T-helper 1 cell (primary cell): ENCODE measurements around the gene SPDYE4.

ENCODE experiments used
- DNase-seq, 5 donors: peaks; one replicate each; pipeline ENCODE4 v3.0.0-alpha.2; 2012 to 2020

Gene SPDYE4

DNA sequence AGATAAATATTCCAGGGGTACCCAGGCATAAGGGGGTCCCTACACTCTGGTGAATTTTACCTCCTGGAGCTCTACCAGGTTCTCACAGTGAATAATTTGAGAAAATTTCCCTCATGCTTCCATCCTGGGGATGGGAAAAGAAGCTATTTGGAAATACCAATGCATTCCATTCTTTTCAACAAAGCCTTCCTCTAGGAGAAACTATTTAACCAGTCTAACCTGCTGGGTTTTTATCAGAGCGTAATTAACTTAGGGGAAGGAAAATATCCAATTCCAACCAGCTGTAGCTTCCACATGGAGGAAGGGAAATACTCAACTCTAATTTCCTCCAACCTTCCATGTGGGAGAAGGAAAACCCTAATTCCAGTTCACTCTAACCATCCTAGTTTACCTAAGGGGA lies 23.8 kb upstream of the SPDYE4 start:
- DNase-seq = no peak

GRCh38 chr17:8781776-8782175 lies 23.4 kb upstream of the SPDYE4 start:
- DNase-seq = no peak

DNA sequence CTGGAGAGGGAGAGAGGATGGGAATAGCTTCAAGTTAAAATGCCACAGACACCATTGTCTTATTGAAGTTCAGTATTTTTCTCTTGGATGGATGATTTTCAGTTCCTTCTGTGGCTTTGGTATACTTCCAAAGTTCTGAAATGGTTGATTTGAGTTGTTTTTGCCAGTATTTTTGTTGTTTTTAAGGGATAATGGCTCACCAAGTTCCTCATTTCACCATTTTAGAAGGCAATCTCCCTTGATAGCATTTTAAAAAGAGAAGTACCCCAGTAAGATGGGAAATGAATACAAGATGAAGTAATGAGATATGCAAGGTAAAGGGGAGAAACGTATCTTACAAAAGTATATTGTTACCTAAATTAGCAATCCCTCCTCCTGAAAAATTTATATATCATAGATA lies 18.5 kb upstream of the SPDYE4 start:
- DNase-seq = no peak

GRCh38 chr17:8776248-8776647 lies 17.9 kb upstream of the SPDYE4 start:
- DNase-seq = no peak

- no peak for DNase-seq
Measured at GRCh38 chr17:8766731-8767130, 8.4 kb upstream of the SPDYE4 start.

DNA sequence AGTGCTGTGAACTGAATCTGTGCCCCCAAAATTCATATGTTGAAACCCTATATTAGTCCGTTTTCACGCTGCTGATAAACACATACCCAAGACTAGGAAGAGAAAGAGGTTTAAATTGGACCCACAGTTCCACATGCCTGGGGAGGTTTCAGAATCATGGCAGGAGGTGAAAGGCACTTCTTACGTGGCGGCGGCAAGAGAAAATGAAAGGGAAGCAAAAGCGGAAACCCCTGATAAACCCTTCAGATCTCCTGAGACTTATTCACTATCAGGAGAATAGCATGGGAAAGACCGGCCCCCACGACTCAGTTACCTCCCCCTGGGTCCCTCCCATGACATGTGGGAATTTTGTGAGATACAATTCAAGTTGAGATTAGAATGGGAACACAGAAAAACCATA lies 3.7 kb upstream of the SPDYE4 start:
- DNase-seq = no peak

- no peak for DNase-seq
Measured at GRCh38 chr17:8757189-8757588, 1.2 kb downstream of the SPDYE4 start.

DNA sequence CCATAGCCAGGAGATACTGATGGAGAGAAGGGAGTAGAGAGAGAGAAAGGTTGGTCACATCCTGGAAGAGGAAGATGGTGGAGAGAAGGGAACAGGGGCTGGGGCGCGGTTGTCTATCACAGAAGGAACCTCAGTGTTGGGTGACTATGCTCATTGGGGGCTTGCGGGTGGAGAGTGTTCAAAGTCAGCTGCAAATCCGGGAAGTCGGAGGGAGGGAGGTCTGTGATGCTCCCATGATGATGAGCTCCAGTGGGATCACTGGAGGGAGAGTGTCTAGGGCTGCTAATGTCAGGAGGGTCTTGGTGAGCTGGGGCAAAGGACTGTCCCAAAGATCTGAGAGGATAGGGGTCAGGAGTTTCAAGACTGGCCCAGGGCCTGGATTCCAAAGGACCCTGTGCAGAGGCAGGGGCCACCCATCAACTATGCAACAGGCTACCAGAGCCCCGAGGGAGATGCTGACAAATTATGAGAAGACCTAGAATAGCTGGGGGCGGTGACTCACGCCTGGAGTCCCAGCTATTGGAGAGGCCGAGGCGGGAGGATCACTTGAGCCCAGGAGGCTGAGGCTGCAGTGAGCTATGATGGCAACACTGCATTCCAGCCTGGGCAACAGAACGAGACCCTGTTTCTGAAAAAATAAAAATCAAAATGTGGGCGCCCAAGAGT lies 2.6 kb downstream of the SPDYE4 start:
- DNase-seq = no peak

GRCh38 chr17:8754890-8755289 lies 3.5 kb downstream of the SPDYE4 start:
- DNase-seq = no peak

GRCh38 chr17:8753976-8754440 lies 4.3 kb downstream of the SPDYE4 start:
- no peak for DNase-seq

DNA sequence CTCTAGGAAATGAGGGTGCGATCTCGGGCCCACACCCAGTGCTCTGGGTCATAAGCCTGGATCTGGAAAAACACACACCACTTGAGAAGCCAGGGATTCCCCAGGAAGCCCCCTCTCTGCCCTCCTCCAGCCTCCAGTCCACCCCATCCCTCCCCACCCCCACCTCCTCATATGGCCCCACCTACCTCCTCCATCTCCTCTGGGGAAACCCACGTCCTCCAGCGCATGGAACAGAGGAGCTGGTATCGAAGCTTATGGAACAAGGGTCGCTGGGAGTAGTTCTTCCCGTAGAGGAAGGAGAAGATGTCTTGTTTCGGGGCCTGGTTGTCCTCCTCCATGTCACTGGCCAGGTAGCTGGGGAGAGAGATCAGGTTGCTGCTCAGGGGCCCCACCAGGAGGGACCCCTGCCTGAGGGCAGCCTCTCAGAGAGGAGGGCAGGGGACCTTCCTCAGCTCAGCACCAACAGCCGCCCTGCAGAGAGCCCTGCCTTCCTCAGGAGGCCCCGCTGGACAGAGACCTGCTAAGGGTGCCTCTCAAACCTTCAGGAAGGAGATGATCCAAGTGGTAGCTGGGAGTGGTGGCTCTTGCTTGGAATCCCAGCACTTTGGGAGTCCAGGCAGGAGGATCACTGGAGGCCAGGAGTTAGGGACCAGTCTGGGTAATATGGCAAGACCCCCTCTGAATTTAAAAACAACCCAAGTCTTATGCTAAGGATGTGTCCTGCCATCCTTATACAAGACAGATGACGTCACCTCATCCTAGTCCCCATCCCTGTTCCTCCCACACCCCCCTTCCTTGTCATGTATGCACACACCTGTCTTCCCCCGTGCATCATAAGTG lies 5.0 kb downstream of the SPDYE4 start:
- DNase-seq = no peak

DNA sequence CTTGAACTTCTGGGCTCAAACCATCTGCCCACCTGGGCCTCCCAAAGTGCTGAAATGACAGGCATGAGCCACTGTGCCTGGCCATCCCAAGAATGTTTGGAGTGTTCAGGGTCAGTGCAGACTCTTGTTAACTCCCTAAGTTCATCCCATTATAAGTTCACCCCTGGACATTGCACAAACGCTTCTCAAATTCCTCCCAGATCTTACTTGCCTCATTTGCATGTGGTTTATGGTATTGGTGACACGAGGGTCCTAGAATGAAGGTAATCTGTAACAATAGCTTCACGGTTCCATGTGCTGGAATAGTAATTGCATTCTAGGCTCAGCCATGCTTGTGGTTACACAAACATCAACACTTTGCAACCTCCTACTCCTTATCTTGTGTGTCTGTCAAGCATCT lies 8.7 kb downstream of the SPDYE4 start:
- DNase-seq = no peak

GRCh38 chr17:8747742-8748141 lies 10.6 kb downstream of the SPDYE4 start:
- no peak for DNase-seq

DNA sequence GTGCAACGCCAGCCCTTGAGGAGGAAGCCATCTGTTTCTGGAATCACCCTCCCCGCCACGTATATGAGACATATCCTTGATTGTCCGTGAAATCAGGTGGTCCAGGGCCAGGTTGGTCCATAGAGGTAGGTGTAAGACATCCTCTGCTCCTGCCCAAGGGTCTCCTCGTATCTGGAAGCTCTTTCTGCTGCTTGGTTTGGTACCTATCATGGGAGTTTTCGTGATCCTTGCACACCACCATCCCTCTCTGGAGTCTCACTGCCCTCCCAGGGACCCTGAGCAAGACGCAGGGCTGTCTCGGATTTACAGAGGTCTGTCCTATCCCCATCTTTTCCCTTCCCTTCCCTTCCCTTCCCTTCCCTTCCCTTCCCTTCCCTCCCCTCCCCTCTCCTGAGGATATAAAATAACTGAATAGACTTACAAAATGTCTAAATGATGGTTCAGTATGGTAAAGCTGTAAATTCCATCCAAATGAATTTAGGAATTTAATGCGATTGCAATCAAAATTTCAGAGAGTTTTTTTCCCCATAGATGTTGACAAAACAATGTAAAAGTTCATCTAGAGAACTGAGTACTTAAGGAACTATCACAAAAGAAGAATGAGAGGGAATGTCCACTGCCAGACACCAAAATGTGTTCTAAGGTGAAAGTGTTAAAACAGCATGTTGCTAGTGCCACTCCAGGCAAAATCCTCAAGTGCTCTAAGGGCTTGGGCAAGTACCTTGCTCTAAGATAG lies 11.7 kb downstream of the SPDYE4 start:
- no peak for DNase-seq

DNA sequence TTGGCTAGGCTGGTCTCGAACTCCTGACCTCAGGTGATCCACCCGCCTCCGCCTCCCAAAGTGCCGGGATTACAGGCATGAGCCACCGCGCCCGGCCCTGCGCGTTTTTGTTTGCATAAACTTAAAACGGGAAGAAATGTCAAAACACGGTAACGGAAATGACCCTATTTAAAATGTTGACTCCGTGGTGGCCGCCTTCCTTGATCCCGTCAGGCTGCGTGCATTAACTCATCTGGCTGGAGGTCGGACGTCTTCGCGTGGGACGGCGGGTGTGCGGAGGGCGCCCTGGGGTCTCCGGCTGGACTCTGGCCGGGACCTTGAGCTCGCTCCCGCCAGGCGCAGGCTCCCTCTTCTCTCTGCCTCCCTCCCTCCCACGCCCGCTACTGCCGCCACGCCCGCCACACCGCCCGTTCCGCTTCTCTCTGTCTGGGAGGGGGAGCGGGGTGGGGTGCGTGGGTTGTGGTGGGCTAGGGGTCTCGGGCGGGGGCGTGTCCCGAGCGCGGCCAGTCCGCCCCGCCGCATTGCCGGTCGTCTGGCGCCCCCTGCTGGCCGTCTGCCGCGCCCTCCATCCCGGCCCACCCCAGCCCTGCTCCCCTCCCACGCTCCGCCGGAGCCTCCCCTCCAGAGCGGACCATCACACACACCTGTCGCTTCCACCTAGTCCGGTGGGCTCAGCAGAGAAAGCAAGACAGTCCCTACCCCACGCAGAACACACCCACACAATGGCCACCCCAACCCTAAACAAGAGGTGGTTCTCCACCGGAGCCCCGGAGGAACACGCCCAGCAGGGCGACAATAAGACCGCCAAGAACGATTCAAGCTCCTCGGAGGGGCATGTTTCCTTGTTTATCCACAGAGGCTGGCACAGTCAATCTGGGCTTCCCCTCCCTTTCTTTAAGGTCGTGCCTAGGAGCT lies 12.5 kb downstream of the SPDYE4 start:
- DNase-seq = peak; percentile 66 to 74 (median 69)

GRCh38 chr17:8744086-8744785 lies 14.1 kb downstream of the SPDYE4 start:
- no peak for DNase-seq

GRCh38 chr17:8742819-8743218 lies 15.5 kb downstream of the SPDYE4 start:
- DNase-seq = no peak

DNA sequence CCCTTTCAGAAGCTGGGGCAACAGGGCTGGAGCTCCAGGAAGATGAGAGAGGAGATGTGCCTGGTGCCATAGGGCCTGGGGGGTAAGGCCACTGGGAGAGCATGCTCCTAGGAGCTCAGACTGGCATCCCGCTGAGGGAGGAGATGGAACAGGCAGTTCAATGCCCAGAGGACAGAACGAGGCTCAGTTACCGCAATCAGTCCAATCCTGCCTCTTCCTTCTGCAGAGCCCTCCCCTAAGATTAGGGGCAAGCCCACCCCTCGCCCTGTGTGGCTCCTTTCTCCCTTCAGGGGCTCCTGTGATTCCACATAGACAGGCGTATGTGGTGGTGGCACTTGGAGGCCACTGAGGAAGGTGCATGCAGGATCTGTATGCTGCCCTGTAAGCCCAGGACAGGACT lies 16.1 kb downstream of the SPDYE4 start:
- no peak for DNase-seq

DNA sequence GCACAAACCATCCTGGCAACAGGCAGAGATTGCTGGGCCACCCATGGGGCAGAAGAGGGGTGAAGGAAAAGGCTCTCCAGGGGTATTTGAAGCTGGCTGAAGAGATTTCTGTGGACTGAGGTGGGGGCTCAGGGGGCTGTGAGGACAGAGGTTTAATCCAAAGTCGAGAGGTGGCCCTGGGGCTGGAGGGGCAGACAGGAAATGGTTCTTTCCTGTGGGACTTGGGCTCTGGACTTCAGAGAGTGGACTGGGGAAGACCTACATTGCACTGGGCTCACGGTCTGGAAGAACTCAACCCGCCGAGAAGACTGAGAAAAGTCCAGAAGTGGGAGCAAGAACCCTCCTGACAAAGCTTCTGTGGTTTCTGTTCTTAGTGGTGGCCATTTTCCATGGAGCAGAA lies 16.6 kb downstream of the SPDYE4 start:
- no peak for DNase-seq

GRCh38 chr17:8741366-8741765 lies 17.0 kb downstream of the SPDYE4 start:
- DNase-seq = no peak

DNA sequence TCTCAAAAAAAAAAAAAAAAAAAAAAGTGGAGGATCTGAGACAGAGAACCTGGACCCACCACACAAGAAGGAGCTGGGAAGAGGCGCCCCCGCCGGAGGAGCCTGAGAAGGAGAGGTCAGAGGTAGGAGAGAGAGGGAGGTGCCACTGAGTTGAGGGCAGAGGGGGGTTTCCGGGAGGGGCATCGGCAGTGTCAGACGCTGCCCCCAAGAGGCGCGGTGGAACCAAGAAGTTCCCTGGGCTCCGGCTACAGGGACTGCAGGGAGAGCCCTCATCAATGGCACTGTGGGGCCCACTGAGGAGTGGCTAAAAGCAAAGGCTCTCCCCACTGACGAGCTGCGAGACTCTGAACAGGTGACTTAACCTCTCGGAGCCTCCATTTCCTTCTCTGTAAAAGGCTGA lies 17.9 kb downstream of the SPDYE4 start:
- DNase-seq = peak; percentile 26 to 46 (median 32)

- DNase-seq = no peak
Measured at GRCh38 chr17:8739097-8739496, 19.2 kb downstream of the SPDYE4 start.
